SK-N-SH treated with all-trans-retinoic acid at 6 μM for 48 hours (cell line): ENCODE results near the gene ABHD11.

ENCODE experiments used
- BACH2 ChIP-seq: fragments of 250-450 bp; sonication (Bioruptor Pico); IDR thresholded peaks from 2 replicates; pipeline ENCODE4 v1.9.0; 2021; ENCODE audit warnings: mild to moderate bottlenecking, borderline replicate concordance
- CREB5 ChIP-seq: fragments of 250-450 bp; sonication (Bioruptor Pico); IDR thresholded peaks from 2 replicates; pipeline ENCODE4 v1.5.1; 2020; ENCODE audit warnings: low read depth, mild to moderate bottlenecking, moderate library complexity
- CSDC2 ChIP-seq: fragments of 250-450 bp; sonication (Bioruptor Pico); IDR thresholded peaks from 2 replicates; pipeline ENCODE4 v1.5.0; 2020; ENCODE audit warnings: mild to moderate bottlenecking, moderate library complexity
- ESRRG ChIP-seq: fragments of 250-450 bp; sonication (Bioruptor Pico); IDR thresholded peaks from 2 replicates; pipeline ENCODE4 v1.6.1; 2021; ENCODE audit warnings: mild to moderate bottlenecking
- GLIS3 ChIP-seq: fragments of 250-450 bp; sonication (Bioruptor Pico); IDR thresholded peaks from 2 replicates; pipeline ENCODE4 v1.5.0; 2020; ENCODE audit warnings: mild to moderate bottlenecking, moderate library complexity
- RARB ChIP-seq: fragments of 250-450 bp; sonication (Bioruptor Pico); IDR thresholded peaks from 2 replicates; pipeline ENCODE4 v1.8.0; 2021; ENCODE audit warnings: mild to moderate bottlenecking, moderate library complexity
- SNAI2 ChIP-seq: fragments of 250-450 bp; sonication (Bioruptor Pico); IDR thresholded peaks from 2 replicates; pipeline ENCODE4 v1.5.0; 2020; ENCODE audit warnings: mild to moderate bottlenecking, moderate library complexity
- TCF4 ChIP-seq: fragments of 250-450 bp; sonication (Bioruptor Pico); IDR thresholded peaks from 2 replicates; pipeline ENCODE4 v1.8.0; 2021; ENCODE audit warnings: mild to moderate bottlenecking, moderate library complexity, borderline replicate concordance
- TOX ChIP-seq: fragments of 250-450 bp; sonication (Bioruptor Pico); IDR thresholded peaks from 2 replicates; pipeline ENCODE4 v1.8.0; 2021; ENCODE audit warnings: mild to moderate bottlenecking, moderate library complexity, borderline replicate concordance
- ZC3H10 ChIP-seq: fragments of 250-450 bp; sonication (Bioruptor Pico); IDR thresholded peaks from 2 replicates; pipeline ENCODE4 v1.5.1; 2021; ENCODE audit warnings: mild to moderate bottlenecking, moderate library complexity
- ZFP3 ChIP-seq: fragments of 250-450 bp; sonication (Bioruptor Pico); IDR thresholded peaks from 2 replicates; pipeline ENCODE4 v1.5.0; 2020; ENCODE audit warnings: mild to moderate bottlenecking, moderate library complexity
- TF ChIP-seq, protein P1 (sequence below): fragments of 250-450 bp; sonication (Bioruptor Pico); IDR thresholded peaks from 2 replicates; pipeline ENCODE4 v1.8.0; 2020; ENCODE audit warnings: mild to moderate bottlenecking, moderate library complexity, borderline replicate concordance
- TF ChIP-seq, protein P2 (sequence below): fragments of 250-450 bp; sonication (Bioruptor Pico); IDR thresholded peaks from 2 replicates; pipeline ENCODE4 v1.5.1; 2021; ENCODE audit warnings: mild to moderate bottlenecking, moderate library complexity

DNA sequence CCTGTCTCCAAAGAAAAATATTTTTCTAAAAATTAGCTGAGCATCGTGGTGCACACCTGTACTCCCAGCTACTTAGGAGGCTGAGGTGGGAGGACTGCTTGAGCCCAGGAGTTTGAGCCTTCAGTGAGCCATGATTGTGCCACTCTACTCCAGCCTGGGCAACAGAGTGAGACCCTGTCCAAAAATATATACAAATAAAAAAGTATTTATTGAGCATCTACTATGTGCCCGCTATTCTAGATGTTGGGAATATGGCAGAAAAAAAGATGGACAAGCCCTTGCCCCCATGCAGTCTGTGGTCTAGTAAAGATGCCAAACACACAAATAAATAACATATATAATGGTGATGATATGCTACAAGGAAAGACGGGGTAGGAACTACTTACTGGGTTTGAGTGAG is 14.8 kb downstream of the ABHD11 start:
- TF ChIP-seq GLIS3 (CRISPR knock-in tag) (no peak), TOX (no peak), ESRRG (CRISPR knock-in tag) (no peak), ZFP3 (CRISPR knock-in tag) (no peak), BACH2 (no peak), CREB5 (no peak), RARB (CRISPR knock-in tag) (no peak), TCF4 (CRISPR knock-in tag) (no peak), SNAI2 (CRISPR knock-in tag) (no peak), CSDC2 (CRISPR knock-in tag) (no peak), ZC3H10 (CRISPR knock-in tag) (no peak)
- TF ChIP-seq, protein P1, sequence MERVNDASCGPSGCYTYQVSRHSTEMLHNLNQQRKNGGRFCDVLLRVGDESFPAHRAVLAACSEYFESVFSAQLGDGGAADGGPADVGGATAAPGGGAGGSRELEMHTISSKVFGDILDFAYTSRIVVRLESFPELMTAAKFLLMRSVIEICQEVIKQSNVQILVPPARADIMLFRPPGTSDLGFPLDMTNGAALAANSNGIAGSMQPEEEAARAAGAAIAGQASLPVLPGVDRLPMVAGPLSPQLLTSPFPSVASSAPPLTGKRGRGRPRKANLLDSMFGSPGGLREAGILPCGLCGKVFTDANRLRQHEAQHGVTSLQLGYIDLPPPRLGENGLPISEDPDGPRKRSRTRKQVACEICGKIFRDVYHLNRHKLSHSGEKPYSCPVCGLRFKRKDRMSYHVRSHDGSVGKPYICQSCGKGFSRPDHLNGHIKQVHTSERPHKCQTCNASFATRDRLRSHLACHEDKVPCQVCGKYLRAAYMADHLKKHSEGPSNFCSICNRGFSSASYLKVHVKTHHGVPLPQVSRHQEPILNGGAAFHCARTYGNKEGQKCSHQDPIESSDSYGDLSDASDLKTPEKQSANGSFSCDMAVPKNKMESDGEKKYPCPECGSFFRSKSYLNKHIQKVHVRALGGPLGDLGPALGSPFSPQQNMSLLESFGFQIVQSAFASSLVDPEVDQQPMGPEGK (CRISPR knock-in tag), result no peak
- TF ChIP-seq, protein P2, sequence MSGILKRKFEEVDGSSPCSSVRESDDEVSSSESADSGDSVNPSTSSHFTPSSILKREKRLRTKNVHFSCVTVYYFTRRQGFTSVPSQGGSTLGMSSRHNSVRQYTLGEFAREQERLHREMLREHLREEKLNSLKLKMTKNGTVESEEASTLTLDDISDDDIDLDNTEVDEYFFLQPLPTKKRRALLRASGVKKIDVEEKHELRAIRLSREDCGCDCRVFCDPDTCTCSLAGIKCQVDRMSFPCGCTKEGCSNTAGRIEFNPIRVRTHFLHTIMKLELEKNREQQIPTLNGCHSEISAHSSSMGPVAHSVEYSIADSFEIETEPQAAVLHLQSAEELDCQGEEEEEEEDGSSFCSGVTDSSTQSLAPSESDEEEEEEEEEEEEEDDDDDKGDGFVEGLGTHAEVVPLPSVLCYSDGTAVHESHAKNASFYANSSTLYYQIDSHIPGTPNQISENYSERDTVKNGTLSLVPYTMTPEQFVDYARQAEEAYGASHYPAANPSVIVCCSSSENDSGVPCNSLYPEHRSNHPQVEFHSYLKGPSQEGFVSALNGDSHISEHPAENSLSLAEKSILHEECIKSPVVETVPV, result no peak
